DMS53 treated with DMSO at 0.1 percent for 48 hours (cell line): ENCODE measurements around the gene LRRFIP1.

Experiments used
- DNase-seq: peaks from one replicate; lab custom pipeline; 2025; ENCODE audit not compliant: unreplicated experiment; lab: John Stamatoyannopoulos, UW

The LRRFIP1 gene

DNA sequence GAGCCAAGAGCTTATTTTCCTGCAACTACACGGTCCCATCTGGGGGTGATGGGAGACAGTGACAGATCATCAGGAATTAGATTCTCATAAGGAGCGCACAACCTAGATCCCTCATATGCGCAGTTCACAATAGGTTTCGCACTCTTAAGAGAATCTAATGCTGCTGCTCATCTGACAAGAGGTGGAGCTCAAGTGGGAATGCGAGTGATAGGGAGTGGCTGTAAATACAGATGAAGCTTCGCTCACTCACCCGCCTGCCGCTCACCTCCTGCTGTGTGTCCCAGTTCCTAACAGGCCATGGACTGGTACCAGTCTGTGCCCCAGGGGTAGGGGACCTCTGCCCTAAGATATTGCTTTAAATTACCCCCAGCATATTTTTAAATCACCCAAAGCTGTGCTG, 10.8 kb downstream of the LRRFIP1 start:
- DNase-seq: no peak

DNA sequence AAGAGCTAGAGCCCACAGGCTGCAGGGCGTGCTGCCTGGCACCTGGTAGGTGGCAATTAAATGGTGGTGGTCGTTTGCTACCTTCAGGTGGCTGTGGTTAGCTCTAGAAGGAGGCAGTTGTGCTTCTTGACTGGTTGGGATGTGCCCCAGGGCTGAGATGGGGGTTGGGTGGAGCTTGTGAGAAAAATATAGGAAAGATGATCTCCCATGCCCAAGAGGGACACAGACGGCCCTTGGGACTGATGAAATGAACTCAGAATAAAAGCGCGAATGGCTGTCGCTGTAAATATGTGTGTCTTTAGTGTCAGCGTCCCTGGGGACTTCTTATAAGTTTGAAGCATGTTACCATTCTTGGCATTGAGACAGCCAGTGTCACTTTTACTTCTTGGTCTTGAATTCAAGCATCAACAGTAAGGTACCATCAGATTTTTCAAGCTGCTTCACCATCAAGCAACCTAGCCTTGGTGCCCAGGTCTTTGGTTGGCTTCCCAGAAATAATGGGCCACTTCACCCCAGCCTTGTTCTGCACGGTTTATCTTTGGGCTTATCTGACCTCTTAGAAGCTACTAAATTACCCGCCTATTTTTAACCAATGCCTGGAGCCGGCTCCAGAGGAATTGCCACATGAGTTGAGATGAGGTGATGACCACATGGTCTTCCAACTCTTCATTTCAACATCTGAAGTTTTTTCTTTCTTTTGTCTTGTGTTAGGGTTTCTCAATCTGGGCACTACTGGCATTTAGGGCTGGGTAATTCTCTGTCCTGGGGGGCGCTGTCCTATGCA, 11.9 kb downstream of the LRRFIP1 start:
- no peak for DNase-seq

DNA sequence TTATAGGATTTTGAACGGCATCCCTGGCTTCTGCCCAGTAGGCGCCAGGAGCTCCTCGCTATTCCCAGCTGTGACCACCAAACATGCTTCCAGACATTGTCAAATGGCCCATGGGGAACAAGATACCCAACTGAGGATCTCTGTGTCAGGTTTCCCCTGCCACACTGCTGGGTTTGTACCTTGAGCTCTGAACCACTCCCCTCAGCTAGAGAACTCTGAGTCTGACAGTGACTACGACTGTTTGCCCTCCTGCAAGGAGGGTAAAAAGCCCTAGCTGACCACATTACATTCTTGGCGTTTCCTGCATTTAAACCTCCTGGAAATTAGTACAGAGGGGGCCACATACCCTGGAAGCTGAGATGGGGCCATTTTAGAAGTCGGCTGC, 12.4 kb downstream of the LRRFIP1 start:
- no peak for DNase-seq

DNA sequence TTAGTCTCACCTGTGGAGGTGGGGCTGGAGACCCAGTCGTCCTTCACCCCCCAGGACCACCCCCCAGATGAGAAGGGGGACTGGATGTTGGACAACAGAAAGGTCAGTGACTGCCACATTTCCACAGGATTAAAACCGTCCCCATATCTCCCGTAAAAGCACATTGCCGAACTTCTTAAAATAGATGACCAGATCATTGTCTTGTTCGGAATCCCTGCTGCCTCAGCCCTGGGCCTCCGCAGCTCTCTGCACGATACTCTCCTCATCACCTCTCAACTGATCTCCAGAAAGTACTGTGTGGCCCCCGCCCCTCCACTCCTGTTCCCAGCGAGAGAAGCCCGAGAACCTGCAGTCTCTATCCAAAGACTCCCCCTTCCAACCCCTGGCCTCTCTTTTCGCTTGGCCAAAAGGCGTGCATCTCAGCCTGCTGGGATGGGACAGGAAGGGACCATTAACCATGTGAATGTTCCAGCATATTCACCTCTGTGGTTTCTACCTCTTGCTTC, 13.2 kb downstream of the LRRFIP1 start:
- DNase-seq: no peak

DNA sequence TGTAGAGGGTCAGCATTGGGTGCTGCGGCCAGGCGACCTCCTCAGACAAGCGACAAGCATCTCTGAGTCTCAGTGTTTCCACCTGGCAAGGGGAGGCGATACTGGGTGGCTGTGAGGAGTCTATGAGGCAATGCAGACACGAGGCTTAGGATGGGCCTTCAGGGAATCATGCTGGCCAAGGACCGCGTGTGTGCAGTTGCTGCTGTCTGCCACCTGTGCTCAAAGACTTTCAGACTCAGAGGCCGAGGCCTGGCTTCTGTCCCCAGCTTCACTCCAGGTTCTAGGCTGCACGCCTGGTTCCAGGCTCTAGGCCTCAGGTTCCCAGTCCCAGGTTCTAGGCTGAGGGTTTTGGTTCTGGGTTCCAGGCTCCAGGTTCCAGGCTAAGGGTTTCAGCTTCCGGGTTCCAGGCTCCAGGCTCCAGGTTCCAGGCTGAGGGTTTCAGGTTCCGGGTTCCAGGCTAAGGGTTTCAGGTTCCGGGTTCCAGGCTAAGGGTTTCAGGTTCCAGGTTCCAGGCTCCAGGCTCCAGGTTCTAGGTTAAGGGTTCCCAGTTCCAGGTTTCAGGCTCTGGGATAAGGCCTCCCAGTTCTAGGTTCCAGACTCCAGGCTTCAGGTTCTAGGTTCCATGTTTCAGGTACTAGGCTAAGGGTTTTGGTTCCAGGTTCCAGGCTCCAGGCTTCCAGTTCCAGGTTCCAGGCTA, 14.8 kb downstream of the LRRFIP1 start:
- DNase-seq: no peak

DNA sequence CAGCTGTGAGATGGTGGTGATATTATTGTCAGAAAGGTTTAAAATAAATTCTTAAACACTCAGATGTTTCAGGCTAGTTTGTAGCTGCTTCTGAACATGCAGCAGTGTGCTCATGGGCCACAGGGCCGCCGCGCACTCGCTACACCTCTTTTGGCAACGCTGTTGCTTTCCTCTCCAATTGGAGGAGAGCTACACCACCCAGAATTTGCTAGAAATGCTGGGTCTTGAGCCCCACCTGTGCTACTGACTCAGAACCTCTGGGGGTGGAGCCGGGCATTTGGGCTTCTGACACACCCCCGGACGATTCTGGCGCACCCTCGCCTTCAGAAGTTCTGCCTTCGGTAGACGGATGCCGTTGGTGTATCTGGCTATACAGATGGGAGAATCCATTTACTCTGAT, 15.7 kb downstream of the LRRFIP1 start:
- no peak for DNase-seq

DNA sequence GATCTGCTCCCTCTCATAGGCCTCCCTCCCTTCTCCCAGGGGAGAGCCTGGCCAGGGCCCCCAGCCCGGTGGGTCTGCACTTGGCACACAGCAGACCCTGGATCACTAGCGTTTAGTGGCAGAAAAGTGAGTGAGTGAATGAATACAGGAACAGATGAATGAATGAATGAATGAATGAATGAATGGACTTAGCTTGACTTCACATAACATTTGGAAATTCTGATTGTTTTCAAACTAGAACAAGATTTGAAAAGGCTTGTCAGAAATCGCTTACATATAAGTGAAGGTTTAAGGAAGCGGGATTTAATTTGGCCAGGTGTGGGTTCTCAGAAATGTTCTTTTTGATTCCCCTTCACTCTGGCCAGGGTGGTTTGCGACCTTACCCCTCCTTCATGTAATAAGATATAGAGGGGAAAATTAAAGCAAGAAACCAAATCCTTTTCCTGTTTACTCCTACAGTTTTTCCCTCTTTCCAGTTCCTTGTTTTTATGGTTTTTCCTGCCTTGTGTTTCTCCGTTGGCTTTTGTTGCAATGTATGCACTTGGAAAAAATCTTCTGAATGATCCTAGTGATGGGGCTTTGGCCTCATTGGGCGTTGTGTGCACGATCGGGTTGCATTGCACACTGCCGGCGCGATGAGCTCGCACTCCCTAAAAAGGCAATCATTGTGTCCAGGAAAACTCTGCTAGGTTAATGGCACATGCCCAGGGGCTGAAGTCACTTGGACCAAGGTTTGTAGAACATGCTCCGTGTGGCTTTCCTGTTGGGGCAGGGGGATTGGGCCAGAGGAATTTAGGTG, 16.4 kb downstream of the LRRFIP1 start:
- DNase-seq: no peak

DNA sequence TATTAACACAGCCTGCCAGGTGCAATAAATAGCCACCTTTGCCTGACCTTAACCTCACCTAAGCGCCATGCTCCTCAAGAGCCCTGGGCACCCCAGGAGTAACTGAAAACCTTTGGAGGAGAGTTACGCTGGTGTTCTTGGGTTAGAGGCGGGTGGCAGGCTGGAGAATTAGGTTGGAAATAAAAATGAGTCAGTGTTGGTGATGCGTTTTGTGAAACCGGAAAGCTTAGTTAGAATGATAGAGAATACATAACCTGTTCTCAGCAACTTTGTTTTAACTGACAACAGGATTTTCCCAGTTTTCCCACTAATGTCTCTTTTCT, 17.0 kb downstream of the LRRFIP1 start:
- DNase-seq: no peak

DNA sequence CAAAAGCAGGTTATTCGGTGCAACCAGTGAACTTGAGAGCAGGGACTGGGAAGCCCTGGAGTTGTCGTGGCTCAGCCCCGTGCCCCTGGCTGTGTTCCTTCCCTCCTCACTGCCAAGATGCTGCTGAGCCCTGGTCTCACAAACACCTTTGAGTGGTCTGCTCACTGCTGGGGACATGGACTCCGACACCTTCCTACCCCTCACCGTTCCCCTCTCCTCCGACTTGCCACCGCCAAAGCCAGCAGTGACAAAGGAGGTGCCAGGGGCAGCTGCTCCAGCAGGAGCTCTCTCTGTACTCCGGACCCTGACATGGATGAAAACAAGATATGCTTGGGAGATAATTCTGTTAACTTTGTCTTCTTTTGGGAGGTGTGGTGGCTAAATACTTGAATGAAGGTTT, 17.9 kb downstream of the LRRFIP1 start:
- no peak for DNase-seq

DNA sequence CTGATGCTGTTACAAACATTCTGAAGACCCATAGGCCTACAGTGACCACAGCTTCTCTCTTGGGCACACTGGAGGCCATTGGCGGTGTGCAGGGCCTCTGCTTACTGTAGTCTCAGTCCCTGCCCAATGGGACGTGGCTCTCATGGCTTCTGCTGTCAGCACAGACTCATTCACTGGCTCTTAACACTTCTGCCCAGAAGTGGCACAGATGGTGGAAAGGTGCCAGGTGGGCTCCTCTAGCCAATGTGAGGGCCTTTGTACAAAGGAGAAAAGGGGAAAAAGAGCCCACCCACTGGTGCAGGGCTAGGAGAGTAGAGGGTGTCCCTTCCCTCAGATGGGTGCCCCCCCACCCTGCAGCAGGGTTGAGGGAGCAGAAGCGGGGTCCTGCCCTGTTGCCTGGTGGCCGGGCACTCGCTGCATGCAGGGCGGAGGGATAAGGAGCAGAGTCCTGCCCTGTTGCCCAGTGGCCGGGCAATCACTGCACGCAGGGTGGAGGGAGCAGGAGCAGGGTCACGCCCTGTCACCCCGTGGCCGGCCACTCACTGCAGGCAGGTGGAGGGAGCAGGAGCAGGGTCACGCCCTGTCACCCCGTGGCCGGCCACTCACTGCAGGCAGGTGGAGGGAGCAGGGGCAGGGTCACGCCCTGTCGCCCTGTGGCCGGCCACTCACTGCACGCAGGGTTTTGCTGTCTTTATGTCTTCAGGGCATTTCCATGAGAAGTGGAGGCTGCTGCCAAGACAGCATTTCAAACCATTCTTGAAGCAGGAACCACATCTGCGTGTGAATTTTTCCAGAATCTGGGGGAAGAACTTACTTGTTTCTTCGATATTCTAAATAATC, 20.0 kb downstream of the LRRFIP1 start:
- no peak for DNase-seq

DNA sequence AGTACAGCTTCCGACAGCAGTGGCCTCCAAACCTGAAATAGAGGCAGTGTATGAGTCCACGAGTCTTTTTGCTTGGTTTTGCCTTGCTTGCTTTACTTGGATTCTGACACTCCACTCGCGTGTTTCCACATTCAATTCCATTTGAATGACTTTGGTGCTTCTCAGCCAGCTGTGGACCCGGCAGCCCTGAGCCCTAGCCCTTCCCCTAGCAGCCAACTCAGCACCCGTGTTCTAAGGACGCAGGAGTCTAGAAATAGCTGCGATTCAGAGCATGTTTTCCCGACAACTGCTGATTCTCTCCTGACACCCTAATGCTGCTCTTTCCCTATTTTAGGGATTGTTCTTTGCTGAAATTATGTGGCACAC, 20.6 kb downstream of the LRRFIP1 start:
- DNase-seq: no peak

DNA sequence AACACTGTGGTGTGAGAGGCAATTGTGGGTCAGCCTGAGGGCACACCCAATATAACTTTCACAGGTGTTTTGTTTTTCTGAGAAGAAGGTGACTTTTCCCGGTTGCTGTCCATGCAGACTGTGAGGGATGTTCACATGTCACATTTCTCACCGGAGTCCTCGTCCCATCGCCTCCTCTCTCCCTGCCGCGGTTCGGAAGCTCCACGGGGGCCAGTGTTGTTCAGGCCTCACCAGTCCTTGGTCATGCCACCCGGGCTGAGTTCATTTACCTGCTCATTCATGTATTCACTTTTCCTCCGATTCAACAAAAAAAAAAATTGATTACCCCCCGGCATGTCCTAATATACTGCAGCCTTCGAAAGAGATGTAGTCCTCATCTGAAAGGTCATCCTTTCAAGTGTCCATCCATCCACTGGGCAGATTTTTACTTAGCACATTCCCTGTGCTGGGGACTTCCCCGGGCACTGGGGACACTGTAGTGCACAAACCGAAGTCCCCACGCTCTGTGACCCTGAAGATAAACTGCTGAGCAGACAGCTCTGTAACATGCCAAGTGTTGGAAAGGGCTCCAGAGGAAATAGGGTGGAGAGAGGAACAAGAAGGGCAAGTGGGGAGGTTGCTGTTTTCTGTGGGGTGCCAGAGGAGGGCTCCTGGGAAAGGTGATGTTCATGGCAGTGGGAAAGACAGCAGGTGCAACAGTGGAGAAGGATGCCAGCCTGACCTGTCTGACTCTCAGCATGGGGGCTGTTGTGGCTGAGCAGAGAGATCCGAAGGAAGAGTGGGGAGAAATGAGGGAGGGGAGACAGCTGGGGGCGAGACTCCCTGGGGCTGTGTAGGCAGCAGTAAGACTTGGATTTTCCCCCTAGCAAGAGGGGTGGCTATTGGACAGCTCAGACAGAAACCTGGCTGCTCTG, 22.4 kb downstream of the LRRFIP1 start:
- no peak for DNase-seq

DNA sequence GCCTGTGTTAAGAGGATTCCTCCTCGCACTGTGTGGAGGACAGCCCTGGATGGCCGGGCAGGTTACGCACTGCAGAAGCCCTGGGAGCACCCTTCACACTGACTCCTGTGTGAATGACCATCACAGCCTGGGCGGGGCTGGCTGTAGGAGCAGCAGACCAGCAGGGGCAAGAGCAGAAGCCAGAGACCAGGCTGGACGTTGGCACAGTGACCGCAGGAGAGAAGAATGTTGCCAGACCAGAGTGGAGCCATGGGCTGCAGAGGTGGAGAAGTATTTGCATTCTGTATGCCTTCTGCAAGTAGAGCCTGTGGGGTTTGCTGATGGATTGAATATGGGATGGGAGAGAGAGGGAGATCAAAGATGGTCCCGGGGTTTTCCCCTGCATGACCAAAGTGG, 23.1 kb downstream of the LRRFIP1 start:
- no peak for DNase-seq

DNA sequence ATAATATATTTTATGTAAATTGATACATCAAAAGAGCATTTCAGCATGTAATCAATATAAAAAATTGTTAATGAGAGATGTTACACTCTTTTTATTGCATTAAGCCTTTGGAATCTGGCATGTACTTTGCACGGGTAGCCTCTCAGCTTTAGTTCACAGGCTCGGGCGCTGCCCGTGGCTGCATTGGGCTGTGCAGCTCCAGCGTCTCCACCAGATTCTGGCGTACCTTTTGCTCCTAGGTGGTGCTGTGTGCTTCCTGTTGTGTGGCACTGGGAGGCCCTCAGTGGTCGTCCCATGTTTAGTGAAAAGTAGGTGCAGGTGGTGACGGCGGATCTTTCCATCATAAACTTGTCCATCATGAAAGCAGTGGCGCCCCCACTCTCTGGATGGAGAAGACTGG, 24.4 kb downstream of the LRRFIP1 start:
- no peak for DNase-seq

DNA sequence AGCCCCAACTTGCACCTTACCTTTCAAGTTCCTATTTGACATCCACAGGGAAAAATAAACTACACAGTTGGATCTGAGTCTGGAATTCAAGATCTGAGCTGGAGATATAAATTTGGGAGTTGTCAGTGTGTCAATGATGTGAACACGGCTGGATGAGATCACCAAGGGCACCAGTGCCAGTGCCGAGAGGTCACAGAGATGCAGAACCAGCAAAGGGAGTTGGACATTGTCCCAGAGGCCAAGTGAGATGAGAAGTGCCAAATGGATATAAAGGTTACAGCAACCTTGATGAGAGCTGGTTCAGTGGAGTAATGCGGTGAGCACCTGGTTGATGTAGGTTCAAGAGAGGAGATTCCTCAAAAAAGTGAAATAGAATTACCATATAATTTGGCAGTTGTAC, 24.8 kb downstream of the LRRFIP1 start:
- no peak for DNase-seq

DNA sequence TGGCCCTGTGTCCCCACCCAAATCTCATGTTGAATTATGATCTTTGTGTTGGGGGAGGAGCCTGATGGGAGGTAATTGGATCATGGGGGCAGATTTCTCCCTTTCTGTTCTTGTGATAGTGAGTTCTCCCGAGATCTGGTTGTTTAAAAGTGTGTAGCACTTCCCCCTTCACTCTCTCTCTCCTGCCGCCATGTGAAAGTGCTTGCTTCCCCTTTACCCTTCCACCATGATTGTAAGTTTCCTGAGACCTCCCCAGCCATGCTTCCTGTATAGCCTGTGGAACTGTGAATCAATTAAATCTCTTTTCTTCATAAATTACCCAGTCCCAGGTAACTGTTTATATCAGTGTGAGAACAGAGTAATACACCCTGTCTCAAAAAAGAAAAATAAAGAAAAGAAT, 25.5 kb downstream of the LRRFIP1 start:
- no peak for DNase-seq

DNA sequence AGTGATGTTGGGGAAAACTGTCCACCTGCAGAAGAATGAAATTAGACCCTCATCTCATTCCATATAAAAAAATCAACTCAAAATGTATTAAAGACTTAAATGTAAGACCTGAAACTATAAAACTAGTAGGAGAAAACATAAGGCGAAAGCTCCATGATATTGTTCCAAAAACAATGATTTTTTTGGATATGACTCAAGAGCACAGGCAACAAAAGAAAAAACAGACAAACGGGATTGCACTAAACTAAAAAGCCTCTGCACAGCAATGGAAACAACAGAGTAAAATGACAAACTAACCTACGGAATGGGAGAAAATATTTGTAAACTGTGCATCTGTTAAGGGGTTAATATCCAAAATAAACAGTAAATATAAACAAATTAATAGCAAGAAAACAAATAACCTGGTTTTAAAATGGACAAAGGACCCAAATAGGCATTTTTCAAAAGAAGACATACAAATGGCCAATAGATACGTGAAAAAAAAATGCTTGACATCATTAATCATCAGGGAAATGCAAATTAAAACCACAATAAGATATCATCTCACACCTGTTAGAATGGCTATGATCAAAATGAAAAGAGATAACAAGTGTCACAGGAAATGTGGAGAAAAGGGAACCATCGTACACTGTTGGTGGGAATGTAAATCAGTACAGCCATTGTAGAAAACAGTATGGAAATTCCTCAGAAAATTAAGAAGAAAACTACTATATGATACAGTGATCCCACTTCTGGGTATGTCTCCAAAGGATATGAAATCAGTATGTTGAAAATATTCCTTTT, 26.6 kb downstream of the LRRFIP1 start:
- DNase-seq: no peak

DNA sequence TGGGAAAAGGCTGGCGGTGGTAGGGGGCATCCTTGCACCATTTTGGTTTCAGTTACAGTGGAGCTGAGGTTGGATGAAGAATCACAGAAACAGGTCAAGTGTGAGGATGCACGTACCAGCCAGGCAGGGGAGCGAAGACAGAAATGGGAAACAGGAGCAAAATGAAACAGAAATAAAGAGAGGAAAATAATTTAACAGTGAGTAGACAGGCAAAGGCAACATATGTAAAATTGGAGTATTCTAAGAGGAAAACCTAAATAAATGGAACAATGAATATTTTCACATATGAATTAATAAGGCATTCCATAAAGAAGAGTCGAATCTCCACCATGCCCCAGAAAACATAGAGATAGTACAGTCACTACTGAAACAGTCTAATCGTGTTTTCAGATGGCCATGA, 29.7 kb downstream of the LRRFIP1 start:
- DNase-seq: no peak

DNA sequence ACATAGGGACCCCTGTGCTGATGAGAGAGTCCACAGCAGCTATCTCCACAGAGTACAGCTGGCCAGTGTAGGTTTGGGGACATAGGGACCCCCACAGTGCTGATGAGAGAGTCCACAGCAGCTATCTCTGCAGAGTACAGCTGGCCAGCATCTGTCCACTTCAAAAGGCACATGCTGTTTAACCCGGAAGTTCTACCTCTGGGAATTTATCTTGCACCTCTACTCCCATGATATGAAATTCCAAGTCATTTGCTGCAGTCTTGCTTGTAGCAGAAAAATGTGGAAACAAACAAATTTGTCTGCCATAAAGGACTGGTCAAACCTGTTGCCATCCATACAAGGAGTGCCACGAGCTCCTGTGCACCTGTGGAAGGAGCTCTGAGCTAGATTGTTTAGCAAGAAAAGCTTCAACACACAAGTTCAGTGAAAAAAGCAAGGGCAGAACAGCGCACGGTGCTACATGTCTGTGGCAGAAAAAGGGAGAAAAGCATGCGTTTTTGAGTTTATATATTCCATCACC, 33.1 kb downstream of the LRRFIP1 start:
- DNase-seq: no peak
